Heart left ventricle (tissue), 16 donors: ENCODE results near the gene PUS7. TPM values are rescaled to one million over a fixed set of nuclear protein-coding genes. Genes with fewer than 3 reads are reported as not detected.
"Not testable (repeated sequence)": the region's sequence is repeated elsewhere in the genome, so short reads cannot be mapped to it uniquely, and the experiment has no call there.

Source experiments
- ATAC-seq, 4 donors: fragments of 200-7000 bp; cut with Tn5 transposase; one replicate each; pipeline ENCODE4 v1.9.1; 2020 to 2022; ENCODE audit warnings: moderate library complexity in 4 of 4, mild to moderate bottlenecking in 3 of 4, moderate number of reproducible peaks in 1 of 4
- DNase-seq, 5 donors: peaks; one replicate each; pipeline ENCODE4 v3.0.0-alpha.2; 2020
- H3K27ac ChIP-seq, 12 donors: fragments of 200-600 bp; sonication (generic) in 4 of 12; one replicate each; pipeline versions ENCODE4 v1.5.0 to v1.8.0; 2016 to 2022; ENCODE audit warnings: mild to moderate bottlenecking in 2 of 12
- H3K27me3 ChIP-seq, 9 donors: fragments of 200-600 bp; sonication (generic) in 2 of 9; one replicate each; pipeline versions ENCODE4 v1.5.1 to v1.8.0; 2016 to 2022; ENCODE audit warnings: mild to moderate bottlenecking in 3 of 9
- H3K36me3 ChIP-seq, 9 donors: fragments of 200-600 bp; sonication (generic) in 2 of 9; one replicate each; pipeline versions ENCODE4 v1.5.0 to v1.8.0; 2018 to 2022; ENCODE audit warnings: mild to moderate bottlenecking in 2 of 9
- H3K4me1 ChIP-seq, 12 donors: fragments of 200-600 bp; sonication (generic) in 4 of 12; one replicate each; pipeline versions ENCODE4 v1.5.0 to v1.8.0; 2016 to 2022; ENCODE audit warnings: mild to moderate bottlenecking in 3 of 12
- H3K4me3 ChIP-seq, 12 donors: fragments of 200-600 bp; sonication (generic) in 4 of 12; one replicate each; pipeline versions ENCODE4 v1.5.0 to v1.8.0; 2017 to 2022; ENCODE audit warnings: mild to moderate bottlenecking in 9 of 12, moderate library complexity in 4 of 12
- H3K9me3 ChIP-seq, 12 donors: fragments of 200-600 bp; sonication (generic) in 4 of 12; one replicate each; pipeline versions ENCODE4 v1.5.0 to v1.8.0; 2016 to 2022; ENCODE audit warnings: mild to moderate bottlenecking in 1 of 12
- CTCF ChIP-seq, 12 donors: fragments of 200-600 bp; sonication (generic) in 4 of 12; IDR thresholded peaks; one replicate each; pipeline versions ENCODE4 v1.5.0 to v1.8.0; 2018 to 2022; ENCODE audit warnings: antibody characterized with exemption in 12 of 12, mild to moderate bottlenecking in 5 of 12
- POLR2A ChIP-seq, 2 donors: fragments of 450-650 bp; IDR thresholded peaks; one replicate each; pipeline ENCODE4 v1.6.1; 2017; ENCODE audit warnings: antibody characterized with exemption in 2 of 2, mild to moderate bottlenecking in 2 of 2, moderate library complexity in 2 of 2
- WGBS, 4 donors: extraction: QIAGEN DNeasy Blood & Tissue Kit in 2 of 4; methylation state at CpG; one replicate each; pipeline versions ENCODE4 v1.1.5 to v1.1.7; 2013 to 2018; 5-methylcytosine and 5-hydroxymethylcytosine counted together
- intact Hi-C, 10 donors: fragments of 100-400 bp; cut with DNase I; formaldehyde crosslinking; loops; one replicate each; pipeline versions ENCODE4 v1.11.1 to v1.14.2; 2022
- polyA plus RNA-seq, 2 donors: library from polyadenylated mRNA; stranded (reverse); fragments of 200-250 nt; gene quantifications; one replicate each; pipeline ENCODE4 v1.2.3, GENCODE V29; 2013
- total RNA-seq, 9 donors: library from RNA; depleted of rRNA in 2 of 9; stranded (reverse); fragments of >200 nt in 2 of 9; fragmentation: NEBNext Ultra II Directional in 3 of 9; extraction: Animal tissue kit (Norgen Biotek cat#: 25700) in 3 of 9; gene quantifications; one replicate each; pipeline versions ENCODE4 v1.1.0 to v1.2.4, GENCODE V29; 2016 to 2023
- donor health status: ischemic (EF 13 %, LVEDD 7.1; RV severe dilation, severe dysfunction).
- donor health status: healthy with polysubstance abuse.
- donor health status: DM: no; HTN: yes; CAD: no.
- donor health status: DM: no; HTN: no; CAD: no.
- donor health status: ischemic (EF 25% LVEDD 6.9; RV normal size, moderate dysfunction).
- donor health status: ischemic (EF 25% LVEDD 5.7; RV mildly dilated, moderate dysfunction).
- donor health status: healthy.
- donor health status: DM: yes; HTN: yes; CAD: no.
- donor health status: ischemic (EF 35%, LVEDD 5.7; RV mildly dilated, moderate dysfunction).
- donor health status: nonischemic (EF 11% LVEDD 7.7; RV severe dilation, severe dysfunction).
- donor health status: DM: yes; HTN: yes; CAD: no.
- donor health status: PGD.
- donor health status: ischemic (EF 29% LVEDD 5.4; RV normal size, mild dysfunction).
- donor health status: nonischemic (EF 23%, LVEDD 6.1; RV moderate dilation, normal function).

The PUS7 gene
- total and polyA plus RNA-seq, 11 donors, result 1.9 to 7.9 (median 5.5) TPM

- intact Hi-C loops, result loop anchor here in 1 of 10 donors (10.0 kb wide), 1 partner anchor 283 kb away; no protein-coding TSS in a partner anchor
- no peak overlapping the region for H3K4me3 ChIP-seq
- H3K9me3 ChIP-seq, result no peaks in the 10 kb centered on the region
- no peak for TF ChIP-seq CTCF (IDR thresholded peaks at IDR 0.05)
- no peak for TF ChIP-seq POLR2A (IDR thresholded peaks at IDR 0.05)
- no peak overlapping the region for H3K27ac ChIP-seq
- H3K36me3 ChIP-seq, result no peaks in the 10 kb centered on the region
- ATAC-seq (no peak), DNase-seq (no peak)
- WGBS, 4 donors, result 97 to 100% (median 98%) methylated on average over 1 of the region's 1 CpG
- no peaks in the 10 kb centered on the region for H3K4me1 ChIP-seq
- no peaks in the 10 kb centered on the region for H3K27me3 ChIP-seq
Observed at GRCh38 chr7:105438254-105438653, 83.8 kb downstream of the PUS7 start.

GRCh38 chr7:105437356-105437755 is 84.7 kb downstream of the PUS7 start:
- intact Hi-C loops, result loop anchor here in 1 of 10 donors (10.0 kb wide), 1 partner anchor 283 kb away; no protein-coding TSS in a partner anchor
- H3K9me3 ChIP-seq, H3K27me3 ChIP-seq, H3K4me1 ChIP-seq, DNase-seq, H3K27ac ChIP-seq, ATAC-seq, H3K36me3 ChIP-seq, H3K4me3 ChIP-seq: not testable (repeated sequence)
- WGBS, 4 donors, result 93 to 94% (median 94%) methylated on average over 6 of the region's 6 CpGs

- intact Hi-C loops, result loop anchor here in 7 of 10 donors (2.0 to 10.0 kb wide), 5 partner anchors 43 to 278 kb away; partner anchors contain the start of gene SRPK2 (in 1 of the 7)
- peak in 4 of 5 donors; percentile 9 to 39 (median 26) for DNase-seq
- peak in 2 of 4 donors; percentile 36 to 50 for ATAC-seq
- Histone ChIP-seq H3K27ac (no peak overlapping the region), H3K9me3 (no peaks in the 10 kb centered on the region), H3K27me3 (no peaks in the 10 kb centered on the region), H3K4me1 (peaks cover 0 to 9% (median 0%) of the 10 kb centered on the region in 12 donors), H3K4me3 (no peak overlapping the region), H3K36me3 (no peaks in the 10 kb centered on the region)
- 42 to 56% (median 50%) methylated on average over 4 of the region's 4 CpGs for WGBS, 4 donors
- no peak for TF ChIP-seq POLR2A (IDR thresholded peaks at IDR 0.05)
- peak; percentile 30 to 64 (median 46) for TF ChIP-seq CTCF (IDR thresholded peaks at IDR 0.05)
Observed at GRCh38 chr7:105429746-105430612, 92.1 kb downstream of the PUS7 start.

- Histone ChIP-seq H3K36me3 (no peaks in the 10 kb centered on the region), H3K4me3 (no peak overlapping the region), H3K27me3 (no peaks in the 10 kb centered on the region), H3K9me3 (no peaks in the 10 kb centered on the region), H3K27ac (no peak overlapping the region), H3K4me1 (peaks cover 0 to 9% (median 0%) of the 10 kb centered on the region in 12 donors)
- DNase-seq (no peak), ATAC-seq (no peak)
- intact Hi-C loops, result loop anchor here in 5 of 10 donors (5.0 to 10.0 kb wide), 3 partner anchors 39 to 274 kb away; partner anchors contain the start of gene SRPK2 (in 1 of the 5)
- TF ChIP-seq POLR2A (IDR thresholded peaks at IDR 0.05), result no peak
- TF ChIP-seq CTCF (IDR thresholded peaks at IDR 0.05), result no peak
- 77 to 87% (median 80%) methylated on average over 2 of the region's 2 CpGs for WGBS, 4 donors
Observed at GRCh38 chr7:105426606-105427146, 95.4 kb downstream of the PUS7 start.
